ENCODE data around the gene PDLIM5.
"Not testable (repeated sequence)": the region's sequence is repeated elsewhere in the genome, so short reads cannot be mapped to it uniquely, and the experiment has no call there.

Gene PDLIM5, protein sequence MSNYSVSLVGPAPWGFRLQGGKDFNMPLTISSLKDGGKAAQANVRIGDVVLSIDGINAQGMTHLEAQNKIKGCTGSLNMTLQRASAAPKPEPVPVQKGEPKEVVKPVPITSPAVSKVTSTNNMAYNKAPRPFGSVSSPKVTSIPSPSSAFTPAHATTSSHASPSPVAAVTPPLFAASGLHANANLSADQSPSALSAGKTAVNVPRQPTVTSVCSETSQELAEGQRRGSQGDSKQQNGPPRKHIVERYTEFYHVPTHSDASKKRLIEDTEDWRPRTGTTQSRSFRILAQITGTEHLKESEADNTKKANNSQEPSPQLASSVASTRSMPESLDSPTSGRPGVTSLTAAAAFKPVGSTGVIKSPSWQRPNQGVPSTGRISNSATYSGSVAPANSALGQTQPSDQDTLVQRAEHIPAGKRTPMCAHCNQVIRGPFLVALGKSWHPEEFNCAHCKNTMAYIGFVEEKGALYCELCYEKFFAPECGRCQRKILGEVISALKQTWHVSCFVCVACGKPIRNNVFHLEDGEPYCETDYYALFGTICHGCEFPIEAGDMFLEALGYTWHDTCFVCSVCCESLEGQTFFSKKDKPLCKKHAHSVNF

DNA sequence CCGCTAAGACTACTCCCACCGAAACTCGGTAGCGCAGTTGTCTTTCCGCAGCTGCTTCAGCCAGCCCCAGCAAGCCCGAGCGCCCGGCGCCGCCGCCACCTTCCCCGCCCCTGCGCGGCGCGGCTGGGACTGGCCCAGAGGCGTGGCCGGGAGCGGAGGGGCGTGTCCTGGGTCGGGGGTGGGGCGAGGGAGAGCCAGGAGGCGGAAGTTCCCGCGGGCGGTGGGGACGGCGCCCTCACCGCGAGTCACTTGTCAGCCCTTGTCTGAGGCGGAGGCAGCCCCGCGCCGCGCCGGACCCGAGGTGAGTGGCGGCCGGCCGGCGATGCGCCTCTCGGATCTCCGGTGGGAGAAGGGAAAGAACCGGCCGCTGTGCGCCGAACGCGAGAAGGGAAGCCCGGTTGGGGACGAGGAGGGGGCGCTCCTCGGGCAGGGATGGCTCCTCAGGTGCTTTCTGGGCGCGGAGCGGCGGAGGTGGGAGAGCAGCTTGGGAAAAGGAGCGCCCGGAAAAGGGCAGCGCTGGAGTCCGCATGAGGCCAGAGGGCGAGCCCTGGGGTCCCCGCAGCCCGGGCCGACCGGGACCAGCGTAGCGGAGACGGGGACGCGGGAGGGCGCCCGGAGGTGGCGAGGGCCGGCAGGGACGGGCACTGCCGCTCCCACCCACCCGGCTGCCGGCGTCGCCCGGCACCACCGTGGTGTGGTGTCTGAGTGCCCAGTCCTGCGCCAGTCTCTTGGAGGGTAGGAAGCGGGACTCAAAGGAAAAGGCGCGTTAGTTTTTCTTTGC is at the start of gene PDLIM5:
TSS of gene PDLIM5 (plus strand) at position 248 of the 781 bp plus-strand sequence. CDS start 3,347 bp downstream, outside the sequence.
- in situ Hi-C loops (cut with MboI; ENCODE audit: low sequenced_read_pairs), result no loop called here

DNA sequence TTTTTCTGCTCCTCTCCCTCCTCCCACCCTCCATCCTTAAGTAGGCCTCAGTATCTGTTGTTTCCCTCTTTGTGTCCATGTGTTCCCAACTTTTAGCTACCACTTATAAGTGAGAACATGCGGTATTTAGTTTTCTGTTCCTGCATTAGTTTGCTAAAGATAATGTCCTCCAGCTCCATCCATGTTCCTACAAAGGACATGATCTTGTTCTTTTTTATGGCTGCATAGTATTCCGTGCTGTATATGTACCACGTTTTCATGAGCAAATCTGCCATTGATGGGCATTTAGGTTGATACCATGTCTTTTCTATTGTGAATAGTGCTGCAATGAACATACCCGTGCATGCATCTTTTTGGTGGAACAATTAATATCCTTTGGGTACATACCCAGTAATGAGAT is 49.3 kb upstream of the PDLIM5 start:
- in situ Hi-C loops (cut with MboI; ENCODE audit: low sequenced_read_pairs), result not testable (repeated sequence)

DNA sequence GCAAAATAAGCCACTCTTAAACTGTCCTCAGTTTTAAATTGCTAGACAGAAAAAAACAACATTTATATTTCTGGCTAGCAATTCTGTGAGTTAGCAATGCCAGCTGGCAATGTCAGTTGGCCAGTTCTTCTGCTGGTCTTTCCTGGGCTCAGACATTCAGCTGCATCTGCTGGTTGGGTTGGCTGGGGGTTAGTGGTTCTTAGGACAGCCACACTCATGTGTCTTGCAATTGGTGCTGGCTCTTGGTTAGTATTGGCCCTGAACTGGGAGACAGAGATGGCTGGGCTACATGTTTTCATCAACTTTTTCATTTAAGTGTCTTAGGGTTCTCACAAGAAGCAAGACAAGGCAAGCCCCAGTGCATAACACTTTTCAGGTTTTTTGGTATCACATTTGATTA is 48.0 kb upstream of the PDLIM5 start:
- in situ Hi-C loops (cut with MboI; ENCODE audit: low sequenced_read_pairs), result no loop called here

DNA sequence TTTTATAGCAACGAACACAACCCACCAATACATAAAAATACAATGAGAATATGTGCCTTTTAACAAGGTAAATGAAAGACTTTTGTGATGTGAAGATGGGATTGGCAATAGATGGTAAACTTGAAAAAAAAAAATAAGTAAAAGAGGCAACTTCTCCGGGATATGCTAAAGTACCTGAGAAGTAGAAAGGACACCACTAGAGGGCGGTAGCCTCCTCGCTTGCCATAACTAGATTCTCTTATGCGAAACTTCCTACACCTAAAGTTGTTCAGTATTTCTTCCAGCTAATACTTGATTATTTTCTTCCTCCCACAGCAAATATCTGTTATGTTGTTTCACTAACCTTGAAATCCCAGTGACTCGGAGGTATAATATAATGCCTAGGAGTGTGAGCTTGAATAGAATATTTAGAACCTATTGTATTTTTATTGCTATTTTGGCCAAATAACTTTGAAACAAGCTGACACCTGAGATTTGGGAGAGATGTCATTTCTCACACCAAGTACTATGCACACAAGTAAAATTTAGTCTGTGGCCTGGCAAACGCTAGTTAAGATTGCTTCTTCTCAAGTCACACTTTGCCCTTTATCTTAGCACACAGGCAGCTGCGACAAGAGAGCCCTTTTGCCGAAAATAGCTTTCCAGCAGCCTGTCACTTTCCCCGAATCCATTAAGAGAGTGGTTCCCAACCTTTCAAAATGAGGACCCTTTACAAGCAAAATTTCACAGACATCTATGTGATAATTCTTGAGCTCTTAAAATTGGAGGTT is 44.9 kb upstream of the PDLIM5 start:
- in situ Hi-C loops (cut with MboI; ENCODE audit: low sequenced_read_pairs), result no loop called here

DNA sequence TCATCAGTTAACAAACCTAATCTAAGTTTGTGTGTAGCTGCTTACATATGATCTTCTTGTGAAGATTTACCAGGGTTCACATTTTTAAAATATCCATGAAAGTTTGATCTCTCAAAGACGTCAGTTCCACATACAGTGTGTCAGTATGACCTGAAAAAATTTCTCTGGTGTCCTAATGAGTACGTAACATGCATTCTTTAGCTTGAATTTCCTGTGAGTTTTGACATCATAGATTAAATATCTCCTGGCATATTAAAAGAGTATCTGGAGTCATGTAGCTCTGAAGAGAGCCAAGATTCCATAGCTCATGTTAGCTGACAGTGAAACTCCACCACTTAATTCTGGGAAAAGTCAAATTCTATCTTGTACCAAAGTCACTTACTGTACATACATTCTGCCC is 43.9 kb upstream of the PDLIM5 start:
- in situ Hi-C loops (cut with MboI; ENCODE audit: low sequenced_read_pairs), result no loop called here

DNA sequence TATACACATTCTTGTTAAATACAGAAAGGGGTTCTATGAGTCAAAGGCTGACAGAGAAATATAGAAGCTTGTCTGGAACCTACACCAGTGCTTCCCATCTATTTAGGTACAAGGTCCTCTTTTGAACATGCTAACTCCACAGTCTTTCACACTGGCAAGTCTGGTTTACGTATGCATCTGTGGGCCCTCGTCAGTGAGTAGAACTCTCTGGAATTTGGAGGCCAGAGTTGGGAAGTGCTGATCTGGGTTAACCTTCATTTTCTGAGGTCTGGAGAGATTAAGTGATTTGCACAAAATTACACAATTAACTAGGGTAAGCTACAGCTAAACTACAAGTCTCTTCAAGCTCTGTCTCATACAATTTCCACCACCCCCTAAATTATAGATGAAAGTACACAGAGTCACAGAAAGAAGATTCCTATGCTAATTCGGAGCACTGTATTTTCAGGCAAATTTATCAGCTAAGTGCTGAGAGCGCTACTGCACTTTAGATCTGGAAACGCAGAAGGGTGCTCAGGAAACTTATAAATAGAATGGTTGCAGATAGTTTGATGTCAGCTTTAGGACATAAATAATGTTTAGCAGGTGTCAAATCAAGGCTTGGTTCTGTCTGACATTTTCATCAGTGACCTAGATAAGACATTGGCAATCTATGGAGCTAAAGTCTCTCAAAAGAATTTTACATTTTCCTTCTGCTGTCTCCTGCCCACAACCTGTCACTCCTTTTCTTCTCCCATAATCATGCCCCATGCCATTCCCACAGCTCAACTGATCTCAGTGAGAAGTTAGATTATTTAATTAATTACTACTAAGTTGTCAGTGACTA is 43.0 kb upstream of the PDLIM5 start:
- in situ Hi-C loops (cut with MboI; ENCODE audit: low sequenced_read_pairs), result no loop called here

DNA sequence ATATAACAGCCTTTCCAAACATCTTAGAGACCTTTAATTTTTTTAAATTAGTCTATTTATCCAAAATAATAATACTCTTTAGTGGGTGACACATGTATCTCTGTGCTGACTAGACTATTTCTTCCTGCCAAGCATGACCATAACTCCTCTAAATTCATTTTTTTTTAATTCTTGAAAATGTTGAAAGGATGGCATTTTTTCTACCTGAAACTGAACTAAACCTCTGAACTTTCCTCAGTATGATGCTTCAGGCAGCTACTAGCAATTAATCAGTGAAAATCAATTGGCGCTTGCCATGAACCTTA is 42.4 kb upstream of the PDLIM5 start:
- in situ Hi-C loops (cut with MboI; ENCODE audit: low sequenced_read_pairs), result no loop called here

DNA sequence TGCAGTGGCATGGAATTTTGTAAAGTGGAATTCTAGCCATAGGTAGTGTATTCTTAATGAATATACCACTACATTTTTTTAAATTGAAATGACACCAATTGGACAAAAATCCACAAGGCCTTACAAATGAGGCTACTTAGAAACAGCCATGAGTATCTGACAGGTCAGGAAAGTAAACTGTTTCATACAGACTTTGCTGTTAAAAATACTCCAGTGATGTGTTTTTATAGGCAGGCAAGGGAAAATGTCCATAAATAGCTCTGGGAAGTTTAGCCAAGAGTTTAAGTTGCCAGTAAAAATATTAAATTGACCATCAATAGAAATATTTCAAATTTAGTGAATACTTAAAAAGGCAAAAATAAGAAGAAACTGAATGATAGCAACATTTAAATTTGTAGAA is 41.8 kb upstream of the PDLIM5 start:
- in situ Hi-C loops (cut with MboI; ENCODE audit: low sequenced_read_pairs), result no loop called here

DNA sequence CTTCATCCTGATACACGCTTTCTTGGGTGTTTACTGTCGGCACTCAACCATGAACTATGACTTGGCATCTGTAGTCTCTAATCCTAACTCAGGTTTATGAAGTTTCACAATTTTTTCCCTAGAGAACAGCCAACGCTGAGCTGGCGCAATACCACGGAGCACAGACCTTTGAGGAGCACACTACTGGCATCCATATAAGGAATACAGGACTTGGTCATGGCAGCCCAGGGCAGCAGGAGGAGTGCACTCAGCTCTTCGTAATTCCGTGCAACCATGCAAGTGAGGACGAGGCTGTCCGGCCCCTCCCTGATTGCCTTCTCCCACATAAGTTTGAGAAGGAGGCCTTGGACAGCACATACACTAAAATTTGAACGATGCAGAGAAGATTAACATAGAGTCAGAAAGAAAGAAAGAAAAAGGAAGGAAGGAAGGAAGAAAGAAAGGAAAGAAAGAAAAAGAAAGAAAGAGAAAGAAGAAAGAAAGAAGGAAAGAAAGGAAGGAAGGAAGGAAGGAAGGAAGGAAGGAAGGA is 41.0 kb upstream of the PDLIM5 start:
- in situ Hi-C loops (cut with MboI; ENCODE audit: low sequenced_read_pairs), result no loop called here

DNA sequence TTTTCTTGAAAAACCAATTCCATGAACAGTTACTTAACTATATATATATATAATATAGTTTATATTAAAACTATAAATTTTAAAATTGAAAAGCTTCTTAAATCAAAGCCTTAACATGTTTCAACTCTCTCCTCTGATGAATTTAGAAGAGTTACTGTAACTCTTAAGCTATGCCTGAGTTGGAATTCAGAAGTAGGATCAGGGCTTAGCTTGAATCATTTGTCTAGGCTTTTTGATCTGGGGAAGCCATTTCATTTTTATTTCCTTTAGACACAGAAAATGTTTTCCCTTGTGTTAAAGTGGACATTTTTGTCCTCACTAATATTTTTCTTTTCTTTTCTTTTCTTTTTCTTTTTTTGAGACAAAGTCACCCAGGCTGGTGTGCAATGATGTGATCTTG is 40.4 kb upstream of the PDLIM5 start:
- in situ Hi-C loops (cut with MboI; ENCODE audit: low sequenced_read_pairs), result no loop called here

DNA sequence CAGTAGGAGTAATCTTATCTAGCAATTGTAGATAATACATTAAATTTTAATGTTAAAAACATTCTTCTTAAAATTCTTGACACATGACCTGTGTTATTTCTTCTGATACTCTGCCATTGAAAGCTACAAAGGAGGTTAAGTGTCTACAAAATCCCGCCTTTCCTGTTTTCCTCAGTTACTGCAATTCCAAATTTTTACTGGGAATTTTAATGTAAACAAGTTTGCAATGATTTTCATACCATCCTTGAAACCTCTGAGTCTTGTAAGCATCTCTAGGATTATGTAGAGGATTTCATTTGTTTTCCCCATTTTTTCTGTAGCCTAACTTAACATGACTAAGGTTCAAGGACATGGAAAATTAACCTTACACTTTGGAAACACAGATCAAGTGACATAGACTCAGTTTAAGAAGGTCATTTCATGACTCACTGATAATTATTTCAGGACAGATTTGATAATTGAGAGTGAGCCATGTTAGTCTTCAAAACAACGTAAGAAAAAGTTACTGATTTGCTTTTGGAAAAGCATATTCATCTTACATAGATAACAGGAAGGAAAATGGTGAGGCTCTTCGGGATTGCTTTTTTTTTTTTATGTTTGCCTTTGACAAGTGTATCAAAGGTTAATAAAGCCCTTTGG is 39.6 kb upstream of the PDLIM5 start:
- in situ Hi-C loops (cut with MboI; ENCODE audit: low sequenced_read_pairs), result no loop called here

DNA sequence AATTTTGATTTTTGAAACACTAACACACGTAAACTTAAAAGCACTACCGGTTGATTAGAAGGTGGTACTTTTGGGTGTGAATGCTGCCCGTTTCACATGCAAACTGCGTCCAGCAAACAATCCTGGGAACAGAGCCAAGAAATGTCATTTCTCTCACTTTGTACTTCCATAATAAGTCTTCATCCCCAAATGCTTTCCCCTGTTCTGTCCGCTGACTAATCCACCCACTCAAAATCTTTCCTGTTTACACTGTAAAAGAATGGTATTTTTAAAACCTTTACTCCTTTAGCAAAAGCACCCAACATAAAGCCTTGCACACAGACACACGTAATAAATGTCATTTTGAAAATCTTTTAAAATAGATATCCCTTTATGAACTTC is 39.1 kb upstream of the PDLIM5 start:
- in situ Hi-C loops (cut with MboI; ENCODE audit: low sequenced_read_pairs), result no loop called here

DNA sequence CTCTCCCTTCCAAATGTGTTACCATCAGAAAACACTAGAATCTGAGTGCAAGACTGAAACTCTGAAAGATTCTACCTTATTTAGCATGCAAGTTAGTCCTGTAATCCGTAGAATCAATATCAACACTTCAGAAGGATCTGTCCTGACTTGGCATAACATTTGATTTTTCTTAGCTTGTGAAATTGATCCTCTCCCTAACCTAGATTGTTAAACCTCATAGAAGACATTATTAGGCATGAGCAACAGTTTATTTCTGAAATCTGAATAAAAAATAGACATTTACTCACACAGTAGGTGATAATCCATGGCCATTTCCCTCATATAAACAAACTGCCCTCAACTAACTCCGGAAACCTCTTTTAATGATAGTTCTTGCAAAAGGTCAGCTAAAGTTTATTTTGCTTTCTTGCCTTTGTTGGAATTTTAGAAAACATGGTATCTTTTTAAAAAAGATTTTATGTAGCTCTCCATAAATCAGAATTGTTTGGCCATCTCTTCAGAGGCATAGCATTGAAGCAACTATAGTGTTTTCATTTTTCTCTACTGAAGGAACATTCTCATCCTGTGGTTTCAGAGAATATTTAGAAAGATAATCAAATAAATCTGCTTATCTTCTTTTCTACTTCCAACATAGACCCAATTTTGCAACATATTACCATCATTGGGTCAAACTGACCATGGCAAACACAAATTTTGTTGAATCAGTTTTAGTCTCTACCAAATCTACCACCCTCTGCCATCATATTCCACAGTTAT is 38.5 kb upstream of the PDLIM5 start:
- in situ Hi-C loops (cut with MboI; ENCODE audit: low sequenced_read_pairs), result no loop called here

DNA sequence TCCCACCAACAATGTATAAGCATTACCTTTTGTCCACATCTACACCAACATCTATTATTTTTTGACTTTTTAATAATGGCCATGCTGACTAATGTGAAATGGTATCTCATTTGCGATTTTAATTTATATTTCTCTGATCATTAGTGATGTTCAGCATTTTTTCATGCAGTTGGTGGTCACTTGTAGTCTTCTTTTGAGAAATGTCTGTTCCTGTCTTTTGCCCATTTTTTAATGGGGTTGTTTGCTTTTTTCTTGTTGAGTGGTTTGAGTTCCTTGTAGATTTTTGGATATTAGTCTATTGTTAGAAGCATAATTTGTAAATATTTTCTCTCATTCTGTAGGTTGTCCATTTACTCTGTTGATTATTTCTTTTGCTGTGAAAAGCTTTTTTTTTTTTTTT is 36.8 kb upstream of the PDLIM5 start:
- in situ Hi-C loops (cut with MboI; ENCODE audit: low sequenced_read_pairs), result no loop called here

DNA sequence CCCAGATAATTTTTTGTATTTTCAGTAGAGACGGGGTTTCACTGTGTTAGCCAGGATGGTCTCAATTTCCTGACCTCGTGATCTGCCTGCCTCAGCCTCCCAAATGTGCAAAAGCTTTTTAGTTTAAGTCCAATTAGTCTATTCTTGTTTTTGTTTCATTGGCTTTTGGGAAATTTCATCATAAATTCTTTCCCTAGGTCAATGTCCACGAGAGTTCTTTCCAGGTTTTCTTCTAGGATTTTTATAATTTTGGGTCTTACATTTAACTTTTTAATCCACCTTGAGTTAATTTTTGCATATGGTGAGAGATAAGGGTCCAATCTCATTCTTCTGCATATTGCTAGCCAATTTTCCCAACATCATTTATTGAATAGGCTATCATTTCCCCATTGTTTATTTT is 36.3 kb upstream of the PDLIM5 start:
- in situ Hi-C loops (cut with MboI; ENCODE audit: low sequenced_read_pairs), result no loop called here

DNA sequence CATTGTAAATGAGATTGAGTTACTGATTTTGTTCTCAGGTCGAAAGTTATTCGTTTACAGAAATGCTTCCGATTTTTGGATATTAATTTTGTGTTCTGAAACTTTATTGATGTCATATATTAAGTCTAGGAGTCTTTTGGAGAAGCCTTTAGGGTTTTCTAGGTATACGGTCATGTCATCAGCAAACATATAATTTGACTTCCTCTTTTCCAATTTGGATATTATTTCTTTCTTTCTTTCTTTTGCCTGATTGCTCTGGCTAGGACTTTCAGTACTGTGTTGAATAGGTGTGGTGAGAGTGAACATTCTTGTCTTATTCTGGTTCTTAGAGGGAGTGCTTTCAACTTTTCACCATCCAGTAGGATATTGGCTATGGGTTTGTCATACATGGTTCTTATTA is 35.4 kb upstream of the PDLIM5 start:
- in situ Hi-C loops (cut with MboI; ENCODE audit: low sequenced_read_pairs), result no loop called here

DNA sequence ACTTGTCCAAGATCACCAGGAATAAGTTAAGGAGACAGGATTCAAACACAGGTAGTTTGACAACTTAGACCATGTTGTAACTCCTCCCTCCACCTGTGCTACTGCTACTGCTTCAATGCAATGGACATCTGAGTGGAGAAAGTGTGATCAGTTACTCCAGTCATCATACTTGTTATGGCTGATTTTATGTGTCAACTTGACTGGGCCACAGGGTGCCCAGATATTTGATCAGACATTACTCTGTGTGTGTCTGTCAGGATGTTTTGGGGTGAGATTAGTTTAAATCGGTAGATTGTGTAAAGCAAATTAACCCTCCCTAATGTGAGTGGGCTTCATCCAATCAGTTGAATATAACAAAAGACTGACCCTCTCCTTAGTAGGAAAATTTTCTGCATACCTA is 34.8 kb upstream of the PDLIM5 start:
- in situ Hi-C loops (cut with MboI; ENCODE audit: low sequenced_read_pairs), result no loop called here

DNA sequence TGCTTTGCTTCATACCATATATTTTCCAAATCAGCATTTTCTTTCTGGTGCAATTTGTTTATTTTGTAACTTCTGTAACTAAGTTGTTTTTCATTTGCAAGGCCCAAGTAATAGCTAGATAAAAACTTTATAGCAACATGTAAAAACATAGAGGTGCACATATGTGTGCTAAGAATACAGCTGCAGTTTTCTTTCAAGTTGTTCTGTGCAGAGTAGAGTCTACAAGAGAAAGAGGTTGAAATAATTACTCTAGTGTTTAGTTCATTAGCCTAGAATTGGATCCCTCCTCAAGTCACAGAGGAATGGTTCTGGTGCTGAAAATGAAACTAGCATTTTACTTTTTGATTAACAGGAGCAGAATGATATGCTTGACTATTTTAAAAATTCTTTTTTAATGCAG is 32.2 kb upstream of the PDLIM5 start:
- in situ Hi-C loops (cut with MboI; ENCODE audit: low sequenced_read_pairs), result no loop called here

DNA sequence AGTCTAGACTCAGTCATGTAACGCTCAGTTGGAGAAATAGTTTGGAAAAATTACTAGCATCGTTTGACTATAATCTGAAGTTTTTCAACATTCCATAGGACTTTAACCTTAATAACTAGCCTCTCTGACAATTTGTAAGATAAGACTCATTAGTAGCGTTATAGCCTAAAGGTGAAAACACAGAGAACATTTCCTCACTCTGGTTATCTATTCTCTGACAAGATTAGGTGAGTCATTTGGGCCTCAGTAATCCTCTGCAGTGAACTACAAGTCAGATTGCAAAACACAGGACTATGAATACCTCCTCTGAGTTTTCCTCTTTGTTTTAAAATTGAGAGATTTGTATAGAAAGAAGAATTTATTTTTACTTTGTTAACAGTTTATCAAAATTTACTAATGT is 31.8 kb upstream of the PDLIM5 start:
- in situ Hi-C loops (cut with MboI; ENCODE audit: low sequenced_read_pairs), result no loop called here
